ENCODE results near the gene KRTAP19-1. TPM values are rescaled to one million over a fixed set of nuclear protein-coding genes. Genes with fewer than 3 reads are reported as not detected.

KRTAP19-1 gene
- total RNA-seq, 4 donors from 2014 or later = not detected

- no peak for TF ChIP-seq EP300 (IDR thresholded peaks at IDR 0.05; ENCODE audit: low read depth)
- TF ChIP-seq POLR2AphosphoS5 (IDR thresholded peaks at IDR 0.05) = no peak
- TF ChIP-seq CTCF (IDR thresholded peaks at IDR 0.05) = peak in 1 of 5 experiments; percentile 22
- TF ChIP-seq POLR2A (IDR thresholded peaks at IDR 0.05) = no peak
- Histone ChIP-seq H3K36me3 (no peaks in the 10 kb centered on the region), H3K27ac (no peak overlapping the region), H3K9me3 (no peaks in the 10 kb centered on the region), H3K4me1 (no peaks in the 10 kb centered on the region), H3K4me3 (no peak overlapping the region), H3K27me3 (no peaks in the 10 kb centered on the region)
- DNase-seq = no peak
- in situ Hi-C loops (cut with MboI; ENCODE audit: low pct_ligation_motif_present in 1 of 4, low pct_unique_long_range_greater_than_20kb in 1 of 4, low sequenced_read_pairs in 3 of 4) (no loop called here), intact Hi-C loops (cut with DNase I; ENCODE audit: low total_unique reads) (no loop called here)
- 22 to 60% methylated on average over 3 of the region's 3 CpGs for WGBS, 2 donors (ENCODE audit: low coverage in 1 of 2)
Observed at GRCh38 chr21:30463713-30464112, 16.5 kb downstream of the KRTAP19-1 start.

- Histone ChIP-seq H3K4me1 (no peaks in the 10 kb centered on the region), H3K9me3 (no peaks in the 10 kb centered on the region), H3K36me3 (no peaks in the 10 kb centered on the region), H3K27me3 (no peaks in the 10 kb centered on the region), H3K27ac (no peak overlapping the region), H3K4me3 (no peak overlapping the region)
- no peak for DNase-seq
- WGBS, 2 donors (ENCODE audit: low coverage in 1 of 2) = 81 to 90% methylated on average over 3 of the region's 3 CpGs
- in situ Hi-C loops (cut with MboI; ENCODE audit: low pct_ligation_motif_present in 1 of 4, low pct_unique_long_range_greater_than_20kb in 1 of 4, low sequenced_read_pairs in 3 of 4) (no loop called here), intact Hi-C loops (cut with DNase I; ENCODE audit: low total_unique reads) (no loop called here)
- TF ChIP-seq POLR2A (IDR thresholded peaks at IDR 0.05) (no peak), POLR2AphosphoS5 (IDR thresholded peaks at IDR 0.05) (no peak), EP300 (IDR thresholded peaks at IDR 0.05; ENCODE audit: low read depth) (no peak), CTCF (IDR thresholded peaks at IDR 0.05) (no peak)
Observed at GRCh38 chr21:30448514-30448913, 31.7 kb downstream of the KRTAP19-1 start.

GRCh38 chr21:30447056-30447455 lies 33.1 kb downstream of the KRTAP19-1 start:
- Histone ChIP-seq H3K27me3 (no peaks in the 10 kb centered on the region), H3K4me3 (no peak overlapping the region), H3K27ac (no peak overlapping the region), H3K4me1 (no peaks in the 10 kb centered on the region), H3K36me3 (no peaks in the 10 kb centered on the region), H3K9me3 (no peaks in the 10 kb centered on the region)
- no peak for DNase-seq
- TF ChIP-seq CTCF (IDR thresholded peaks at IDR 0.05) (no peak), POLR2AphosphoS5 (IDR thresholded peaks at IDR 0.05) (no peak), EP300 (IDR thresholded peaks at IDR 0.05; ENCODE audit: low read depth) (no peak), POLR2A (IDR thresholded peaks at IDR 0.05) (no peak)
- in situ Hi-C loops (cut with MboI; ENCODE audit: low pct_ligation_motif_present in 1 of 4, low pct_unique_long_range_greater_than_20kb in 1 of 4, low sequenced_read_pairs in 3 of 4) = no loop called here
- intact Hi-C loops (cut with DNase I; ENCODE audit: low total_unique reads) = no loop called here
- 29 to 70% methylated on average over 4 of the region's 4 CpGs for WGBS, 2 donors (ENCODE audit: low coverage in 1 of 2)

- intact Hi-C loops (cut with DNase I; ENCODE audit: low total_unique reads) = no loop called here
Observed at GRCh38 chr21:30444204-30444603, 36.0 kb downstream of the KRTAP19-1 start.

More at GRCh38 chr21:30444204-30444603, 36.0 kb downstream of the KRTAP19-1 start:
- WGBS, 2 donors (ENCODE audit: low coverage in 1 of 2) = 33 to 45% methylated on average over 1 of the region's 1 CpG
- Histone ChIP-seq H3K27ac (no peak overlapping the region), H3K4me1 (no peaks in the 10 kb centered on the region), H3K4me3 (no peak overlapping the region), H3K27me3 (no peaks in the 10 kb centered on the region), H3K9me3 (no peaks in the 10 kb centered on the region), H3K36me3 (no peaks in the 10 kb centered on the region)
- no peak for DNase-seq
- no peak for TF ChIP-seq EP300 (IDR thresholded peaks at IDR 0.05; ENCODE audit: low read depth)
- TF ChIP-seq POLR2A (IDR thresholded peaks at IDR 0.05) = no peak
- no peak for TF ChIP-seq CTCF (IDR thresholded peaks at IDR 0.05)
- TF ChIP-seq POLR2AphosphoS5 (IDR thresholded peaks at IDR 0.05) = no peak
- in situ Hi-C loops (cut with MboI; ENCODE audit: low pct_ligation_motif_present in 1 of 4, low pct_unique_long_range_greater_than_20kb in 1 of 4, low sequenced_read_pairs in 3 of 4) = no loop called here
